Activated B cell treated with CpG ODN at 0.5 μM for 24 hours (primary cell): ENCODE results near the gene NPAS4. TPM values are rescaled to one million over a fixed set of nuclear protein-coding genes. Genes with fewer than 3 reads are reported as not detected.

Experiments
- ATAC-seq: fragments of 200-7000 bp; cut with Tn5 transposase; one replicate; pipeline ENCODE4 v1.10.0; 2021; ENCODE audit warnings: low read depth, mild to moderate bottlenecking, moderate library complexity
- CTCF ChIA-PET: fragments of 350-600 bp; sonication (Branson Sonifier 250); formaldehyde crosslinking; loops from one replicate; lab custom pipeline; 2021; ENCODE audit warnings: antibody characterized with exemption; lab: Charles Lee
- POLR2A ChIA-PET: fragments of 350-600 bp; sonication (Branson Sonifier 250); formaldehyde crosslinking; loops from one replicate; lab custom pipeline; 2021; ENCODE audit warnings: antibody characterized with exemption; lab: Charles Lee
- DNase-seq: peaks from one replicate; pipeline ENCODE4 v3.0.0; 2022
- H3K27ac Mint-ChIP-seq: one replicate; pipeline ENCODE4 v1.8.0; 2020; ENCODE audit warnings: mixed read lengths
- H3K27me3 Mint-ChIP-seq: one replicate; pipeline ENCODE4 v1.8.0; 2021; ENCODE audit warnings: mixed read lengths
- H3K36me3 Mint-ChIP-seq: one replicate; pipeline ENCODE4 v1.8.0; 2021; ENCODE audit warnings: low read depth, mixed read lengths
- H3K4me1 Mint-ChIP-seq: one replicate; pipeline ENCODE4 v1.8.0; 2021; ENCODE audit warnings: mixed read lengths
- H3K4me3 Mint-ChIP-seq: one replicate; pipeline ENCODE4 v1.8.0; 2020; ENCODE audit warnings: mild to moderate bottlenecking, mixed read lengths
- H3K9me3 Mint-ChIP-seq: one replicate; pipeline ENCODE4 v1.8.0; 2020; ENCODE audit warnings: mixed read lengths
- CTCF ChIP-seq: fragments of 200-600 bp; IDR thresholded peaks from one replicate; pipeline ENCODE4 v1.8.0; 2022; ENCODE audit warnings: antibody characterized with exemption, mild to moderate bottlenecking
- intact Hi-C: fragments of 100-400 bp; cut with micrococcal nuclease; formaldehyde crosslinking; loops from one replicate; pipeline ENCODE4 v1.15.1; 2024
- total RNA-seq: library from RNA; stranded (reverse); gene quantifications from 2 replicates; pipeline ENCODE4 v1.2.3, GENCODE V29; 2022

NPAS4 gene
- total RNA-seq, 1 donor from 2014 or later = not detected

DNA sequence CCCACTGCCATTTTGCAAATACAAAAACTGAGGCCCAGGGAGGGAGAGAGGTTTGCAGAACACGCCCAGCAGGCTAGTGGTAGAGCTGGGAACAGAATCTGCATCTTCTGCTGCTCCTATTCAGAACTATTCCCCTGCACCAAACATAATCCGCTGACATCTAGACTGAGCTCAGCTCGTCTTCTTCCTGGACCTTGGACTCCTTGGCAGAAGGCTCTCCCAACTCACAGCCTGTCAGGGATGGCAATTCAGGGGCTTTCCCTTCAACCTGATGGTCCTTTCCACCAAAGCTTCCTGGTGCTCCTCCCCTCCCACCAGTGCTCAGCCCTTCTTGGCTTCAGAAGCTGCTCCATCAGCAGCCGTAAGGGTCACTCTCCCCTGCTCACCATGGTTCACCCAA lies 9.5 kb upstream of the NPAS4 start:
- H3K4me3 Mint-ChIP-seq = no peak overlapping the region
- POLR2A ChIA-PET = interaction anchor here (0.6 to 1.3 kb wide), 2 partner anchors 69 to 620 kb away, joined by 3 read pairs; partner anchors contain the start of gene DPP3

DNA sequence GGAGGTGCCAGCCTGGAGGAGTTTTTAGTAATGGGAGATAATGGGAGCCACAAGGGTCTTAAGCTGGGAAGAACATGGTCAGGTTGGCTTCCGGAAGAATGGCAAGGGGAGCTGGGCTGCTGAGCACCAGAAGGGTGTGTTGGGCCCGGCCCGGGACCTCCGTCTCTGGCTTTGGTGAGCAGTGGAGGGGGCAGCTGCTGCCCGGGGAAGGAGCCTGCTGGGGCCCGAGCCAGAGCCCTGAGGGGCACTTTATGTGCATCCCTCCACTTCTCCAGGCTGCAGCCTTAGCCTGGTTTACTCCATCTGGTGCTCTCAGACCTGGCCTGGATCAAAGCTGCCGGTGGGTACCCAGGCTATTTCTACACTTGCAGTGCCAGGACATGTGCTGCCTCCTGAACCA lies 8.7 kb upstream of the NPAS4 start:
- Mint-ChIP-seq H3K27ac (no peak overlapping the region), H3K4me3 (no peak overlapping the region), H3K4me1 (peaks cover 4% of the 10 kb centered on the region), H3K9me3 (no peaks in the 10 kb centered on the region), H3K27me3 (peaks cover 59% of the 10 kb centered on the region), H3K36me3 (no peaks in the 10 kb centered on the region)
- ChIA-PET CTCF (interaction anchor here (1.4 kb wide), 1 partner anchor 9 kb away, joined by 4 read pairs; no protein-coding TSS in a partner anchor), POLR2A (interaction anchor here (1.3 kb wide), 1 partner anchor 68 kb away, joined by 3 read pairs; the partner anchor contains the start of gene DPP3)
- ATAC-seq (no peak), DNase-seq (no peak)
- intact Hi-C loops = no loop called here
- TF ChIP-seq CTCF = no peak

More for the DNA sequence above, 9.5 kb upstream of the NPAS4 start:
- Mint-ChIP-seq H3K27ac (no peak overlapping the region), H3K9me3 (no peaks in the 10 kb centered on the region), H3K36me3 (no peaks in the 10 kb centered on the region), H3K4me1 (peaks cover 4% of the 10 kb centered on the region), H3K27me3 (peaks cover 52% of the 10 kb centered on the region)
- DNase-seq (no peak), ATAC-seq (no peak)
- no peak for TF ChIP-seq CTCF
- intact Hi-C loops = no loop called here
- CTCF ChIA-PET = interaction anchor here (1.4 to 5.4 kb wide), 2 partner anchors 10 to 68 kb away, joined by 4 to 27 read pairs; partner anchors contain the start of gene DPP3

GRCh38 chr11:66413167-66413566 lies 7.7 kb upstream of the NPAS4 start:
- DNase-seq (no peak), ATAC-seq (no peak)
- Mint-ChIP-seq H3K36me3 (no peaks in the 10 kb centered on the region), H3K4me3 (no peak overlapping the region), H3K9me3 (no peaks in the 10 kb centered on the region), H3K4me1 (peaks cover 8% of the 10 kb centered on the region), H3K27me3 (peaks cover 70% of the 10 kb centered on the region), H3K27ac (no peak overlapping the region)
- intact Hi-C loops = no loop called here
- no peak for TF ChIP-seq CTCF
- ChIA-PET POLR2A (no interaction called here), CTCF (no interaction called here)

DNA sequence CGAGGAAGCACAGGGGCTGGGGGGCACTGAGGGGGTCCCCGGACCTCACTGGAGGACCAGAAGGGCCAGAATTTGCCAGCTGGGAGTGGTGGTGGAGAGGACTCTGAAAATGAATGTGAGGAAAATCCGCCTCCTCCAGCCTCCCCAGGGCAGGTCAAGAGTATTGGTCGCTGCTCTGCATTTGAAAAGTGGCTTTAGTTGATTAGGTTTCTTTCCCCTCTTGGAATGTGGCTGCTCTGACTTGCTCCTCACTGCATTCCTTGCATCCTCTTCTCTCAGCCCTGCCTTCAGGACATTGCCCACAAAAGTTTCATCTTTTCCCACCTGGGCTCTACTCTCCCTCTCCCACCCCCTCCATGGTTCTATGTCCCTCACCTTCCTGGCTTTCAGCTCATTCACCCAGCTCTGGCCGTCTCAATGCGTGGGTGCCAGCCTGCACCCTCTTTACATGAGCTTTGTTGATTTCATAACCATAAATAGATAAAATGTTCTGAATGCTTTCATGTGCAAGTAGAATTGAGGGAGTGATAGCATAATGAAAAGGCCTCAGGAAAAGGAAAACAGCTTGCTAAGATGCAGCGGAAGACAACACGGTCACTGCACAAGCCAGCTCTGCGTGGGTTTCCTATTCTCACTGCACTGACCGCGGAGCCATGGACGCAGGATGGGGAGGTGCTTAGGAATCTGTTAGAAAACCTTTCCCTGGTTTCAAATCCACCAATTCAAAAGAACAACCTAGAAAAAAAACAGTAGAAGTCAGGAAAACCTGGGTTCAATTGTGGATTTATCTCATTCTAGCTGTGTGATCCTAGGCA lies 6.5 kb upstream of the NPAS4 start:
- no peak for TF ChIP-seq CTCF
- H3K27me3 Mint-ChIP-seq = peaks cover 78% of the 10 kb centered on the region
- DNase-seq (no peak), ATAC-seq (no peak)
- H3K9me3 Mint-ChIP-seq = no peaks in the 10 kb centered on the region
- no peak overlapping the region for H3K27ac Mint-ChIP-seq
- H3K4me1 Mint-ChIP-seq = peaks cover 9% of the 10 kb centered on the region
- ChIA-PET CTCF (interaction anchor here (1.0 kb wide), 1 partner anchor 14 kb away, joined by 3 read pairs; no protein-coding TSS in a partner anchor), POLR2A (no interaction called here)
- H3K36me3 Mint-ChIP-seq = no peaks in the 10 kb centered on the region
- intact Hi-C loops = no loop called here
- no peak overlapping the region for H3K4me3 Mint-ChIP-seq

- Mint-ChIP-seq H3K4me3 (no peak overlapping the region), H3K36me3 (no peaks in the 10 kb centered on the region), H3K4me1 (peaks cover 9% of the 10 kb centered on the region), H3K9me3 (no peaks in the 10 kb centered on the region), H3K27me3 (peaks cover 77% of the 10 kb centered on the region), H3K27ac (no peak overlapping the region)
- no peak for TF ChIP-seq CTCF
- ATAC-seq = no peak
- POLR2A ChIA-PET = no interaction called here
- CTCF ChIA-PET = no interaction called here
- DNase-seq = no peak
- intact Hi-C loops = no loop called here
These were observed 5.4 kb upstream of the NPAS4 start for GRCh38 chr11:66415423-66415822.
